ENCODE measurements around the gene RNF168.
A peak's percentile ranks its signal among the peaks of the same experiment; 100 is the strongest.
"Not testable (repeated sequence)": the region's sequence is repeated elsewhere in the genome, so short reads cannot be mapped to it uniquely, and the experiment has no call there.

Gene RNF168

GRCh38 chr3:196514913-196515621 lies 11.5 kb upstream of the RNF168 start, which contains the start of gene SMCO1:
TSS of gene SMCO1 (minus strand) at chr3:196515346. CDS start at chr3:196515209, 137 bp downstream.
- DNase-seq = no peak

- DNase-seq = no peak
These were observed 10.8 kb upstream of the RNF168 start for GRCh38 chr3:196514350-196514716.

- DNase-seq = no peak
These were observed 10.3 kb upstream of the RNF168 start for GRCh38 chr3:196513697-196514349.

- DNase-seq = peak; percentile 11
These were observed 8.3 kb upstream of the RNF168 start for GRCh38 chr3:196511646-196512425.

- not testable (repeated sequence) for DNase-seq
These were observed 7.5 kb upstream of the RNF168 start for GRCh38 chr3:196511108-196511507.

GRCh38 chr3:196506687-196507086 lies 3.1 kb upstream of the RNF168 start:
- no peak for DNase-seq

- DNase-seq = no peak
These were observed 988 bp upstream of the RNF168 start for GRCh38 chr3:196504556-196504955.

- not testable (repeated sequence) for DNase-seq
These were observed 470 bp upstream of the RNF168 start for GRCh38 chr3:196504077-196504398.

GRCh38 chr3:196502775-196503195 lies 783 bp downstream of the RNF168 start:
- DNase-seq = peak; percentile 58

- DNase-seq = no peak
These were observed 2.1 kb downstream of the RNF168 start for GRCh38 chr3:196501316-196502044.

GRCh38 chr3:196499807-196500524 lies 3.6 kb downstream of the RNF168 start:
- peak; percentile 53 for DNase-seq

- DNase-seq = no peak
These were observed 4.5 kb downstream of the RNF168 start for GRCh38 chr3:196499061-196499460.

- no peak for DNase-seq
These were observed 5.3 kb downstream of the RNF168 start for GRCh38 chr3:196498297-196498696.

- no peak for DNase-seq
These were observed 7.4 kb downstream of the RNF168 start for GRCh38 chr3:196496183-196496582.

- DNase-seq = no peak
These were observed 10.3 kb downstream of the RNF168 start for GRCh38 chr3:196493292-196493691.

- no peak for DNase-seq
These were observed 11.5 kb downstream of the RNF168 start for GRCh38 chr3:196492080-196492479.

- DNase-seq = no peak
These were observed 13.8 kb downstream of the RNF168 start for GRCh38 chr3:196489747-196490146.

GRCh38 chr3:196486263-196486662 lies 17.3 kb downstream of the RNF168 start:
- DNase-seq = peak; percentile 37

GRCh38 chr3:196477678-196478077 lies 25.9 kb downstream of the RNF168 start:
- no peak for DNase-seq

GRCh38 chr3:196472286-196472685 lies 31.3 kb downstream of the RNF168 start:
- no peak for DNase-seq

GRCh38 chr3:196471551-196471950 lies 32.0 kb downstream of the RNF168 start:
- DNase-seq = no peak

GRCh38 chr3:196470182-196470581 lies 33.4 kb downstream of the RNF168 start:
- not testable (repeated sequence) for DNase-seq
